Psoas muscle (tissue), 8 donors: ENCODE measurements around the gene CUX1. TPM values are rescaled to one million over a fixed set of nuclear protein-coding genes. Genes with fewer than 3 reads are reported as not detected.
A peak's percentile ranks its signal among the peaks of the same experiment; 100 is the strongest.
"Not testable (repeated sequence)": the region's sequence is repeated elsewhere in the genome, so short reads cannot be mapped to it uniquely, and the experiment has no call there.

Experiments
- ATAC-seq, 4 donors: fragments of 200-7000 bp; cut with Tn5 transposase; one replicate each; pipeline ENCODE4 v1.9.1; 2020; ENCODE audit warnings: moderate library complexity in 3 of 4, mild to moderate bottlenecking in 2 of 4
- DNase-seq, 2 donors: peaks; one replicate each; pipeline ENCODE4 v3.0.0-alpha.2; 2020
- H3K27ac ChIP-seq: fragments of 200-600 bp; one replicate; pipeline ENCODE4 v1.8.0; 2022
- H3K27me3 ChIP-seq, 3 donors: fragments of 200-600 bp in 1 of 3; one replicate each; pipeline versions ENCODE4 v1.6.1 to v1.8.0; 2013 to 2022; ENCODE audit warnings: low read length in 2 of 3, mild to moderate bottlenecking in 2 of 3, moderate library complexity in 1 of 3; ENCODE audit not compliant: insufficient read depth in 3 of 3
- H3K36me3 ChIP-seq, 2 donors: fragments of 200-600 bp in 1 of 2; one replicate each; pipeline versions ENCODE4 v1.6.1 to v1.8.0; 2013 to 2022; ENCODE audit warnings: low read depth in 1 of 2, mild to moderate bottlenecking in 1 of 2, moderate library complexity in 1 of 2; ENCODE audit not compliant: insufficient read depth in 1 of 2
- H3K4me1 ChIP-seq: fragments of 200-600 bp; one replicate; pipeline ENCODE4 v1.8.0; 2022
- H3K4me3 ChIP-seq: fragments of 200-600 bp; one replicate; pipeline ENCODE4 v1.8.0; 2022; ENCODE audit warnings: mild to moderate bottlenecking
- H3K9me3 ChIP-seq: fragments of 200-600 bp; one replicate; pipeline ENCODE4 v1.8.0; 2022
- CTCF ChIP-seq: fragments of 200-600 bp; IDR thresholded peaks from one replicate; pipeline ENCODE4 v1.8.0; 2022; ENCODE audit warnings: antibody characterized with exemption
- WGBS, 3 donors: extraction: QIAGEN DNeasy Blood & Tissue Kit; methylation state at CpG; one replicate each; pipeline versions ENCODE4 v1.1.6 to v1.1.7; 2013; 5-methylcytosine and 5-hydroxymethylcytosine counted together
- intact Hi-C, 2 donors: fragments of 100-400 bp; cut with DNase I; formaldehyde crosslinking; loops; one replicate each; pipeline versions ENCODE4 v1.11.0 to v1.14.2; 2022
- polyA plus RNA-seq, 3 donors: library from polyadenylated mRNA; stranded (reverse); fragments of 200-250 nt; gene quantifications; one replicate each; pipeline ENCODE4 v1.2.3, GENCODE V29; 2013
- total RNA-seq, 4 donors: library from RNA; stranded (reverse); fragmentation: NEBNext Ultra II Directional in 2 of 4; extraction: Animal tissue kit (Norgen Biotek cat#: 25700) in 2 of 4; gene quantifications; one replicate each; pipeline versions ENCODE4 v1.2.1 to v1.2.4, GENCODE V29; 2021 to 2023
- donor health status: healthy with polysubstance abuse.
- donor health status: DM: no; HTN: no; CAD: no; lungs with moderate emphysema.
- donor health status: Bipolar disorder and iron deficiency.
- donor health status: healthy.
- donor health status: DM: yes; HTN: yes; CAD: no.
- donor health status: DM: no; HTN: no; CAD: no.
- donor health status: DM: no; HTN: no; CAD: no.
- donor health status: DM: yes; HTN: yes; CAD: no.

The CUX1 gene
- total and polyA plus RNA-seq, 7 donors: 12.5 to 95.6 (median 72.4) TPM

GRCh38 chr7:102024005-102024768 lies 206.8 kb downstream of the CUX1 start:
- DNase-seq (no peak), ATAC-seq (peak in 2 of 4 donors; percentile 41 to 53)
- Histone ChIP-seq H3K9me3 (no peaks in the 10 kb centered on the region), H3K4me1 (no peaks in the 10 kb centered on the region), H3K36me3 (peaks cover 0 to 2% of the 10 kb centered on the region in 2 donors), H3K27ac (no peak overlapping the region), H3K27me3 (no peaks in the 10 kb centered on the region), H3K4me3 (no peak overlapping the region)
- intact Hi-C loops: no loop called here
- WGBS, 3 donors: 71 to 80% (median 80%) methylated on average over 10 of the region's 10 CpGs
- TF ChIP-seq CTCF: no peak

GRCh38 chr7:102024769-102025391 lies 207.5 kb downstream of the CUX1 start:
- H3K9me3 ChIP-seq: no peaks in the 10 kb centered on the region
- intact Hi-C loops: no loop called here

GRCh38 chr7:102025777-102026176 lies 208.4 kb downstream of the CUX1 start:
- H3K27ac ChIP-seq, H3K4me3 ChIP-seq, ATAC-seq, H3K27me3 ChIP-seq, H3K36me3 ChIP-seq, H3K9me3 ChIP-seq, DNase-seq, H3K4me1 ChIP-seq, intact Hi-C loops: not testable (repeated sequence)
- 84 to 94% (median 86%) methylated on average over 4 of the region's 4 CpGs for WGBS, 3 donors

More at GRCh38 chr7:102024769-102025391, 207.5 kb downstream of the CUX1 start:
- ATAC-seq (peak; percentile 19 to 70 (median 46)), DNase-seq (no peak)
- Histone ChIP-seq H3K36me3 (peaks cover 0 to 5% of the 10 kb centered on the region in 2 donors), H3K27me3 (no peaks in the 10 kb centered on the region), H3K27ac (no peak overlapping the region), H3K4me3 (no peak overlapping the region), H3K4me1 (no peaks in the 10 kb centered on the region)
- 55 to 65% (median 65%) methylated on average over 15 of the region's 15 CpGs for WGBS, 3 donors
- TF ChIP-seq CTCF: no peak

- no peaks in the 10 kb centered on the region for H3K27me3 ChIP-seq
- 86 to 89% (median 87%) methylated on average over 18 of the region's 18 CpGs for WGBS, 3 donors
- peaks cover 0 to 5% of the 10 kb centered on the region in 2 donors for H3K36me3 ChIP-seq
- no peaks in the 10 kb centered on the region for H3K4me1 ChIP-seq
- H3K4me3 ChIP-seq: no peak overlapping the region
- H3K27ac ChIP-seq: no peak overlapping the region
- no peak for DNase-seq
- no peak for ATAC-seq
- no peak for TF ChIP-seq CTCF
- intact Hi-C loops: no loop called here
- H3K9me3 ChIP-seq: no peaks in the 10 kb centered on the region
Measured at GRCh38 chr7:102028206-102028826, 210.9 kb downstream of the CUX1 start.

- intact Hi-C loops: no loop called here
- DNase-seq (no peak), ATAC-seq (no peak)
- no peaks in the 10 kb centered on the region for H3K27me3 ChIP-seq
- no peaks in the 10 kb centered on the region for H3K4me1 ChIP-seq
- no peak overlapping the region for H3K4me3 ChIP-seq
- TF ChIP-seq CTCF: no peak
- H3K36me3 ChIP-seq: peaks cover 0 to 5% of the 10 kb centered on the region in 2 donors
- 79 to 90% (median 89%) methylated on average over 6 of the region's 6 CpGs for WGBS, 3 donors
- H3K27ac ChIP-seq: no peak overlapping the region
- H3K9me3 ChIP-seq: no peaks in the 10 kb centered on the region
Measured at GRCh38 chr7:102029616-102030015, 212.2 kb downstream of the CUX1 start.
